VCaP (cell line): ENCODE measurements around the gene CCDC51.

Source experiments
- H3K27ac ChIP-seq: fragments of 450-650 bp; 2 replicates; pipeline ENCODE4 v1.5.1; 2017
- CTCF ChIP-seq: fragments of 450-650 bp; conservative IDR thresholded peaks from 2 replicates; pipeline ENCODE4 v1.5.1; 2017; ENCODE audit warnings: mild to moderate bottlenecking, moderate library complexity

Gene CCDC51

GRCh38 chr3:48426944-48427629 is 12.8 kb downstream of the CCDC51 start:
- TF ChIP-seq CTCF, result no peak
- H3K27ac ChIP-seq, result peak overlapping the region; percentile 96

GRCh38 chr3:48426401-48426909 is 13.5 kb downstream of the CCDC51 start:
- H3K27ac ChIP-seq, result peak overlapping the region; percentile 96; the same call in 1 of the 2 replicates
- TF ChIP-seq CTCF, result no peak

GRCh38 chr3:48425281-48425812 is 14.6 kb downstream of the CCDC51 start:
- no peak for TF ChIP-seq CTCF
- peak overlapping the region; percentile 96; the same call in 1 of the 2 replicates for H3K27ac ChIP-seq

- no peak for TF ChIP-seq CTCF
- H3K27ac ChIP-seq, result no peak overlapping the region
Measured at GRCh38 chr3:48423883-48424695, 15.8 kb downstream of the CCDC51 start.

GRCh38 chr3:48423241-48423882 is 16.6 kb downstream of the CCDC51 start:
- no peak overlapping the region for H3K27ac ChIP-seq
- TF ChIP-seq CTCF, result no peak

- H3K27ac ChIP-seq, result no peak overlapping the region
- no peak for TF ChIP-seq CTCF
Measured at GRCh38 chr3:48422681-48423080, 17.2 kb downstream of the CCDC51 start.

- H3K27ac ChIP-seq, result no peak overlapping the region
- TF ChIP-seq CTCF, result peak; percentile 32
Measured at GRCh38 chr3:48422272-48422671, 17.6 kb downstream of the CCDC51 start.
